H9 (cell line): ENCODE data around the gene ZNF732. TPM values are rescaled to one million over a fixed set of nuclear protein-coding genes. Genes with fewer than 3 reads are reported as not detected.

ENCODE experiments used
- DNase-seq: peaks from one replicate; pipeline ENCODE4 v3.0.0-alpha.2; 2017
- H2AFZ ChIP-seq: one replicate; pipeline ENCODE4 v1.6.1; 2013; ENCODE audit warnings: mild to moderate bottlenecking, low read length, control low read depth, moderate library complexity
- H2AK5ac ChIP-seq: 2 replicates; pipeline ENCODE4 v1.6.1; 2013; ENCODE audit warnings: low read length, control low read depth, mixed read lengths; ENCODE audit not compliant: insufficient read length
- H2BK120ac ChIP-seq: one replicate; pipeline ENCODE4 v1.6.1; 2013; ENCODE audit warnings: low read depth, mild to moderate bottlenecking, low read length, control low read depth, inconsistent platforms; ENCODE audit not compliant: poor library complexity, severe bottlenecking
- H2BK12ac ChIP-seq: 2 replicates; pipeline ENCODE4 v1.6.1; 2013; ENCODE audit warnings: low read length, control low read depth, mixed read lengths, low read depth; ENCODE audit not compliant: insufficient read length
- H2BK15ac ChIP-seq: 2 replicates; pipeline ENCODE4 v1.6.1; 2013; ENCODE audit warnings: low read depth, low read length, control low read depth
- H2BK20ac ChIP-seq: one replicate; pipeline ENCODE4 v1.6.1; 2013; ENCODE audit warnings: low read depth, mild to moderate bottlenecking, low read length, control low read depth, inconsistent platforms; ENCODE audit not compliant: poor library complexity, severe bottlenecking
- H2BK5ac ChIP-seq: 2 replicates; pipeline ENCODE4 v1.6.1; 2013; ENCODE audit warnings: low read length, control low read depth, mixed read lengths; ENCODE audit not compliant: insufficient read length
- H3K14ac ChIP-seq: 2 replicates; pipeline ENCODE4 v1.6.1; 2013; ENCODE audit warnings: low read length, control low read depth; ENCODE audit not compliant: insufficient read depth
- H3K18ac ChIP-seq: 2 replicates; pipeline ENCODE4 v1.6.1; 2013; ENCODE audit warnings: low read depth, mild to moderate bottlenecking, mixed read lengths, low read length, control low read depth; ENCODE audit not compliant: insufficient read length
- H3K23ac ChIP-seq: 2 replicates; pipeline ENCODE4 v1.6.1; 2013; ENCODE audit warnings: low read length, control low read depth, mixed read lengths, low read depth; ENCODE audit not compliant: insufficient read length
- H3K23me2 ChIP-seq: 2 replicates; pipeline ENCODE4 v1.6.1; 2013; ENCODE audit warnings: low read depth, mild to moderate bottlenecking, mixed read lengths, low read length, control low read depth; ENCODE audit not compliant: insufficient read length, poor library complexity, severe bottlenecking
- H3K27ac ChIP-seq: 2 replicates; pipeline ENCODE4 v1.5.1; 2013; ENCODE audit warnings: low read length, control low read depth, mixed read lengths, low read depth; ENCODE audit not compliant: insufficient read length
- H3K27me3 ChIP-seq: 2 replicates; pipeline ENCODE4 v1.6.1; 2013; ENCODE audit warnings: low read length, control low read depth, inconsistent platforms; ENCODE audit not compliant: insufficient read depth
- H3K4ac ChIP-seq: 2 replicates; pipeline ENCODE4 v1.6.1; 2013; ENCODE audit warnings: low read depth, mild to moderate bottlenecking, control low read depth, inconsistent platforms, low read length, moderate library complexity
- H3K4me1 ChIP-seq: 2 replicates; pipeline ENCODE4 v1.6.1; 2013; ENCODE audit warnings: low read length, control low read depth, inconsistent platforms; ENCODE audit not compliant: insufficient read depth
- H3K4me2 ChIP-seq: 2 replicates; pipeline ENCODE4 v1.6.1; 2013; ENCODE audit warnings: low read length, control low read depth, mixed read lengths; ENCODE audit not compliant: insufficient read length, insufficient read depth
- H3K56ac ChIP-seq: 2 replicates; pipeline ENCODE4 v1.6.1; 2013; ENCODE audit warnings: low read depth, mild to moderate bottlenecking, mixed read lengths, low read length, control low read depth; ENCODE audit not compliant: insufficient read length
- H3K79me1 ChIP-seq: 2 replicates; pipeline ENCODE4 v1.6.1; 2013; ENCODE audit warnings: low read depth, mild to moderate bottlenecking, moderate library complexity, low read length, control low read depth, inconsistent platforms; ENCODE audit not compliant: insufficient read depth, poor library complexity, severe bottlenecking
- H3K79me2 ChIP-seq: 2 replicates; pipeline ENCODE4 v1.6.1; 2013; ENCODE audit warnings: low read length, control low read depth, inconsistent platforms; ENCODE audit not compliant: insufficient read depth
- H3K9ac ChIP-seq: 2 replicates; pipeline ENCODE4 v1.6.1; 2013; ENCODE audit warnings: low read length, control low read depth, mixed read lengths; ENCODE audit not compliant: insufficient read length; ENCODE audit errors: extremely low read depth
- H3K9me3 ChIP-seq: one replicate; pipeline ENCODE4 v1.6.1; 2013; ENCODE audit warnings: low read depth, low read length, inconsistent platforms; ENCODE audit not compliant: control insufficient read depth
- H3T11ph ChIP-seq: one replicate; pipeline ENCODE4 v1.6.1; 2013; ENCODE audit warnings: mild to moderate bottlenecking, low read length, control low read depth, inconsistent platforms
- H4K20me1 ChIP-seq: one replicate; pipeline ENCODE4 v1.6.1; 2013; ENCODE audit not compliant: control insufficient read depth, insufficient read length, insufficient read depth
- H4K5ac ChIP-seq: 2 replicates; pipeline ENCODE4 v1.6.1; 2013; ENCODE audit warnings: low read depth, mild to moderate bottlenecking, mixed read lengths, low read length, control low read depth; ENCODE audit not compliant: insufficient read length
- H4K8ac ChIP-seq: replicated peaks from 2 replicates; pipeline ENCODE4 v1.6.1; 2013; ENCODE audit warnings: low read length, control low read depth, mixed read lengths, low read depth; ENCODE audit not compliant: insufficient read length
- H4K91ac ChIP-seq: 2 replicates; pipeline ENCODE4 v1.6.1; 2013; ENCODE audit warnings: low read depth, mild to moderate bottlenecking, moderate library complexity, mixed read lengths, low read length, control low read depth; ENCODE audit not compliant: insufficient read length
- H3K27ac Mint-ChIP-seq, 3 experiments: 2 replicates in 2 of 3; 3 replicates in 1 of 3; pipeline ENCODE4 v1.8.0; 2020 to 2021; ENCODE audit warnings: mixed read lengths in 3 of 3, mild to moderate bottlenecking in 1 of 3, moderate library complexity in 1 of 3
- H3K27me3 Mint-ChIP-seq: 2 replicates; pipeline ENCODE4 v1.8.0; 2021; ENCODE audit warnings: low read depth, mild to moderate bottlenecking, moderate library complexity, mixed read lengths
- H3K36me3 Mint-ChIP-seq, 3 experiments: 2 replicates in 2 of 3; 3 replicates in 1 of 3; pipeline ENCODE4 v1.8.0; 2020 to 2021; ENCODE audit warnings: low read depth in 3 of 3, mixed read lengths in 3 of 3; ENCODE audit not compliant: insufficient read depth in 1 of 3
- H3K4me1 Mint-ChIP-seq, 2 experiments: 2 replicates each; pipeline ENCODE4 v1.8.0; 2020; ENCODE audit warnings: mixed read lengths in 2 of 2
- H3K4me3 Mint-ChIP-seq, 2 experiments: 2 replicates in 1 of 2; 3 replicates in 1 of 2; pipeline ENCODE4 v1.8.0; 2020 to 2021; ENCODE audit warnings: mild to moderate bottlenecking in 2 of 2, mixed read lengths in 2 of 2, moderate library complexity in 1 of 2
- H3K9me3 Mint-ChIP-seq, 2 experiments: 2 replicates in 1 of 2; 3 replicates in 1 of 2; pipeline ENCODE4 v1.8.0; 2020; ENCODE audit warnings: mild to moderate bottlenecking in 2 of 2, mixed read lengths in 2 of 2, moderate library complexity in 1 of 2
- WGBS: extraction: QIAGEN DNeasy Blood & Tissue Kit; methylation state at CpG from one replicate; pipeline ENCODE4 v1.1.7; 2013; ENCODE audit warnings: missing lambda C conversion rate, low lambda C conversion rate, mixed read lengths; ENCODE audit not compliant: insufficient read length; ENCODE audit errors: extremely low coverage; 5-methylcytosine and 5-hydroxymethylcytosine counted together
- total RNA-seq: library from RNA; stranded (reverse); gene quantifications from 2 replicates; pipeline ENCODE4 v1.2.1, GENCODE V29; 2021
- TF ChIP-seq, protein P1 (sequence below): fragments of 200-600 bp; sonication (generic); conservative IDR thresholded peaks from 3 replicates; pipeline ENCODE4 v1.8.0; 2021; ENCODE audit warnings: antibody characterized with exemption, mild to moderate bottlenecking

ZNF732 gene
- total RNA-seq, 1 experiment from 2014 or later = 13.6 TPM

DNA sequence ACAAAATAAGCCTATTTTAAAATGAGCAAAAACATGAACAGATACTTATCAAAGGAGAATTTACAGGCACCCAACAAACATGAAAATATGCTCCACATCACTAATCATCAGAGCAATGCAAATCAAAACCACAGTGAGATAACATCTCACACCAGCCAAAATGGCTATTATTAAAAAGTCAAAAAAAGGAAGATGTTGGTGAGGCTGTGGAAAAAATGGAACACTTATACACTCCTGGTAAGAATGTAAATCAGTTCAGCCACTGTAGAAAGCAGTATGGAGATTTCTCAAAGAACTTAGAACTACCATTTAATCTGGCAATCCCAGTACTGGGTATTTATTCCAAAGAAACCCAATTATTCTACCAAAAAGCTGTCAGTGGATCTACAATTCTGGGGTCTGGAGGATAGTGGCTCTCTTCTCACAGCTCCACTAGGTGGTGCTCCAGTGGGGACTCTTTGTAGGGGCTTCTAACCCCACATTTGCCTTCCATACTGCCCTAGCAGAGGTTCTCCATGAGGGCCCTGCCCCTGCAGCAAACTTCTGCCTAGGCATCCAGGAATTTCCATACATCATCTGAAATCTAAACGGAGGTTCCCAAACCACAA is 9.1 kb upstream of the ZNF732 start:
- H3K4me2 ChIP-seq = no peak overlapping the region
- no peaks in the 10 kb centered on the region for H3K9me3 ChIP-seq
- no peak overlapping the region for H3K23ac ChIP-seq
- H3K27ac ChIP-seq = no peak overlapping the region
- no CpG with 5 or more reads among the region's 1 CpG for WGBS
- H2BK15ac ChIP-seq = no peak overlapping the region
- H3K27me3 ChIP-seq = no peaks in the 10 kb centered on the region
- TF ChIP-seq, protein P1, sequence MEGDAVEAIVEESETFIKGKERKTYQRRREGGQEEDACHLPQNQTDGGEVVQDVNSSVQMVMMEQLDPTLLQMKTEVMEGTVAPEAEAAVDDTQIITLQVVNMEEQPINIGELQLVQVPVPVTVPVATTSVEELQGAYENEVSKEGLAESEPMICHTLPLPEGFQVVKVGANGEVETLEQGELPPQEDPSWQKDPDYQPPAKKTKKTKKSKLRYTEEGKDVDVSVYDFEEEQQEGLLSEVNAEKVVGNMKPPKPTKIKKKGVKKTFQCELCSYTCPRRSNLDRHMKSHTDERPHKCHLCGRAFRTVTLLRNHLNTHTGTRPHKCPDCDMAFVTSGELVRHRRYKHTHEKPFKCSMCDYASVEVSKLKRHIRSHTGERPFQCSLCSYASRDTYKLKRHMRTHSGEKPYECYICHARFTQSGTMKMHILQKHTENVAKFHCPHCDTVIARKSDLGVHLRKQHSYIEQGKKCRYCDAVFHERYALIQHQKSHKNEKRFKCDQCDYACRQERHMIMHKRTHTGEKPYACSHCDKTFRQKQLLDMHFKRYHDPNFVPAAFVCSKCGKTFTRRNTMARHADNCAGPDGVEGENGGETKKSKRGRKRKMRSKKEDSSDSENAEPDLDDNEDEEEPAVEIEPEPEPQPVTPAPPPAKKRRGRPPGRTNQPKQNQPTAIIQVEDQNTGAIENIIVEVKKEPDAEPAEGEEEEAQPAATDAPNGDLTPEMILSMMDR = peak; percentile 19; the same call in 1 of the 3 replicates
- no peak overlapping the region for H3K56ac ChIP-seq
- H2AFZ ChIP-seq = no peak overlapping the region
- H3K14ac ChIP-seq = no peak overlapping the region
- no peak overlapping the region for H3K9ac ChIP-seq
- no peaks in the 10 kb centered on the region for H3K79me1 ChIP-seq
- Mint-ChIP-seq H3K4me1 (no peaks in the 10 kb centered on the region), H3K9me3 (peaks cover 82 to 88% of the 10 kb centered on the region in 2 experiments), H3K4me3 (no peak overlapping the region), H3K36me3 (peaks cover 11 to 29% (median 13%) of the 10 kb centered on the region in 3 experiments; a peak in 6 of 7 replicates), H3K27ac (no peak overlapping the region), H3K27me3 (no peaks in the 10 kb centered on the region; the same call in none of the 2 replicates)
- no peak overlapping the region for H4K91ac ChIP-seq
- no peaks in the 10 kb centered on the region for H4K20me1 ChIP-seq
- no peak overlapping the region for H2BK20ac ChIP-seq
- H2AK5ac ChIP-seq = no peak overlapping the region
- H4K8ac ChIP-seq = no peak overlapping the region
- no peak overlapping the region for H3K4ac ChIP-seq
- H2BK12ac ChIP-seq = no peak overlapping the region
- H4K5ac ChIP-seq = no peak overlapping the region
- no peaks in the 10 kb centered on the region for H3K23me2 ChIP-seq
- H3T11ph ChIP-seq = no peak overlapping the region
- no peaks in the 10 kb centered on the region for H3K4me1 ChIP-seq
- DNase-seq = no peak
- H2BK120ac ChIP-seq = no peak overlapping the region
- no peak overlapping the region for H3K18ac ChIP-seq
- H2BK5ac ChIP-seq = no peak overlapping the region
- no peaks in the 10 kb centered on the region for H3K79me2 ChIP-seq
